Measurements from ENCODE around the gene RBKS. TPM values are rescaled to one million over a fixed set of nuclear protein-coding genes. Genes with fewer than 3 reads are reported as not detected.

Gene RBKS
- polyA plus RNA-seq, 1 donor (not counting 4 experiments of a cell fraction or from before 2014, with no cell fraction given) = 1.9 TPM

DNA sequence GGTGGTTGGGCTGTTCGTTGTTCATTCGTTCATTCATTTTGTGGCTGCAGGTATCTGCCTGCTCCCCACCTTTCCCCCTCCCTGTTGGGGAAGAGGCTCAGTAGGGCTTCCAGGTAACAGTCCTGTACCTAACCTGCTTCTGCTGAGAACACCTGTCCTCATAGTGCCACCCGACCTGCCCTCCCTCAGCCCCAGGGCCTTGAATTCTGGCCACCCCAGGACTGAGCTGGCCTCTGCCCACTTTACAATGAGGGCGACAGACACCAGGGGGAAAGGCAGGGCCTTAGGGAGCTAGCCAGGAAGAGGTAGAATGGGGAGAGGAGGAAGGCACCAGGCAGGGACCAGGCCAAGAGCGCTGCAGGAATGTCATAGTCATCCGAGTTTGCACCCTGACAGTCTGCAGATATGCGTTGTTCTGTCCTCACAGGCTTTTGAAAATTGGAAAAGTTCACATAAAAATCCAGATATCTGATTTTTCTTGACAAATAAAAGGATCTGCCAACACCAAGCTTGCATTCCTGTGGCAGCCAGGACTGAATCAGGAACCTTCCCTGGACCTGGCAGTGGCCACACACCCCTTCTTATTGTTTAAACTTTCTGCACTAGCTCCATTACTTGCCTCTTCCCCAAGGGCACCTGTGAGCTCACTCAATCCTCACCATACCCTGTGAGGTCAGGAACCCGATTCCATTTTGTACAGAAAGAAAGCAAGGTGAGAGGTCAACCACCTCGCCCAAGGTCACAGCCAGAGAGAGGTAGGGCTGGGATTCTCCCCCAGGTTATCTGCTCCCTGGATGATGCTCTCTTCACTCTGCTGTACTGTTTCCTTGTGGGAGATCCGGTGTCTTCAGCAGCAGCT, 153.9 kb downstream of the RBKS start:
- H3K27me3 ChIP-seq (ENCODE audit: control insufficient read depth, extremely low read depth, insufficient read depth, low read length) = no peaks in the 10 kb centered on the region
- peak overlapping the region; percentile 91 for H2AFZ ChIP-seq (ENCODE audit: control insufficient read depth, low read length)
- H3K4me2 ChIP-seq (ENCODE audit: control insufficient read depth, extremely low read depth, insufficient read depth, low read depth, low read length) = peak overlapping the region; percentile 92
- dilution Hi-C loops (cut with MboI; ENCODE audit: extremely low pct_ligation_motif_present, low sequenced_read_pairs) = no loop called here
- peak overlapping the region; percentile 62 for H3K27ac ChIP-seq (ENCODE audit: control insufficient read depth, insufficient read depth, low read length)
- DNase-seq (ENCODE audit: low read depth, low spot score) (no peak), FAIRE-seq (no peak)
- H3K9ac ChIP-seq (ENCODE audit: control insufficient read depth, extremely low read depth, insufficient read depth, low read length) = peak overlapping the region; percentile 71
- H3K36me3 ChIP-seq (ENCODE audit: control insufficient read depth in 2 of 2, extremely low read depth in 1 of 2, insufficient read depth in 2 of 2, low read length in 2 of 2) = no peaks in the 10 kb centered on the region
- H3K4me1 ChIP-seq (ENCODE audit: control insufficient read depth, extremely low read depth, insufficient read depth, low read length) = peaks cover 34% of the 10 kb centered on the region
- H3K9me3 ChIP-seq (ENCODE audit: control insufficient read depth, low read depth, low read length) = no peaks in the 10 kb centered on the region
- peak overlapping the region in 2 of 3 experiments; percentile 17 to 63 for H3K4me3 ChIP-seq (ENCODE audit: control insufficient read depth in 2 of 3, extremely low read depth in 1 of 3, insufficient read depth in 2 of 3, low read depth in 1 of 3, low read length in 3 of 3)
- H3K9me1 ChIP-seq (ENCODE audit: control insufficient read depth, extremely low read depth, insufficient read depth, low read length) = no peaks in the 10 kb centered on the region
- no peak for TF ChIP-seq EZH2 (IDR thresholded peaks at IDR 0.05; ENCODE audit: low read length)
- TF ChIP-seq, protein P1, sequence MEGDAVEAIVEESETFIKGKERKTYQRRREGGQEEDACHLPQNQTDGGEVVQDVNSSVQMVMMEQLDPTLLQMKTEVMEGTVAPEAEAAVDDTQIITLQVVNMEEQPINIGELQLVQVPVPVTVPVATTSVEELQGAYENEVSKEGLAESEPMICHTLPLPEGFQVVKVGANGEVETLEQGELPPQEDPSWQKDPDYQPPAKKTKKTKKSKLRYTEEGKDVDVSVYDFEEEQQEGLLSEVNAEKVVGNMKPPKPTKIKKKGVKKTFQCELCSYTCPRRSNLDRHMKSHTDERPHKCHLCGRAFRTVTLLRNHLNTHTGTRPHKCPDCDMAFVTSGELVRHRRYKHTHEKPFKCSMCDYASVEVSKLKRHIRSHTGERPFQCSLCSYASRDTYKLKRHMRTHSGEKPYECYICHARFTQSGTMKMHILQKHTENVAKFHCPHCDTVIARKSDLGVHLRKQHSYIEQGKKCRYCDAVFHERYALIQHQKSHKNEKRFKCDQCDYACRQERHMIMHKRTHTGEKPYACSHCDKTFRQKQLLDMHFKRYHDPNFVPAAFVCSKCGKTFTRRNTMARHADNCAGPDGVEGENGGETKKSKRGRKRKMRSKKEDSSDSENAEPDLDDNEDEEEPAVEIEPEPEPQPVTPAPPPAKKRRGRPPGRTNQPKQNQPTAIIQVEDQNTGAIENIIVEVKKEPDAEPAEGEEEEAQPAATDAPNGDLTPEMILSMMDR (optimal IDR thresholded peaks at IDR 0.05 in 1 of 3, IDR thresholded peaks at IDR 0.05 in 1 of 3, conservative IDR thresholded peaks at IDR 0.05 in 1 of 3; ENCODE audit: extremely low read depth in 1 of 3, insufficient read depth in 2 of 3, low read length in 3 of 3) = no peak
- H4K20me1 ChIP-seq (ENCODE audit: control insufficient read depth, extremely low read depth, insufficient read depth, low read length) = no peaks in the 10 kb centered on the region
- H3K79me2 ChIP-seq (ENCODE audit: control insufficient read depth, insufficient read depth, low read length) = no peaks in the 10 kb centered on the region

DNA sequence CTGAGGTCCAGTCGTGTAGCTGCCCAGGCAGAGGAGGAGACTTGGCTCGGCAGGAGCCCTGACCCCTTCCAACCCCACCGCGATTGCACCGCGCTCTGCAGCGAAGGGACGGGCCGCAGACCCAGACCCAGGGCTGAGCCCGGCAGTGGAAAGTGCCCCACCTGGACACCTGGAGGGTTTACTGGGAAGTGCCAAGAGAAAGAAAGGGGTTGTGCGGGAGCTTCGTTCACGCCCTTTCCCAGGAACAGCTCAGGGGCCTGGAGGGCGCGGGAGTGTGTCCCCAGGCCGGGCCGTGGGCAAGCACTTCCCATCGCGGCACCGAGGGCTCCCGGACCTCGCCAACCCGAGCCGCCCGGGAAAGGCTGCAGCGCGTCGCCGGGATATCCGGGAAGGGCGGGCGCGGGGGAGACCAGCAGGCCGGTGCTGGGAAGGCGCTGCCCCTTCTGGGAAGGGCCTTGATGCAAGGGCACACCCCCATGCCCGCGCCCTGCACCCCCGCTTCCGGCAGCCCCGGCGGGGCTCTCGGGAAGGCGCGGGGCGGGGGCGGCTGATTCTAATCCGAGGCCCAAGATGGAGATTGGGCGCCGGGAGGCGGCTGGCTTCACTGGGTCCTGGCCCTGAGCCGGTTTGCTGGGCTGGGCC, 154.8 kb downstream of the RBKS start:
- H3K4me2 ChIP-seq (ENCODE audit: control insufficient read depth, extremely low read depth, insufficient read depth, low read depth, low read length) = peak overlapping the region; percentile 92
- no peaks in the 10 kb centered on the region for H3K27me3 ChIP-seq (ENCODE audit: control insufficient read depth, extremely low read depth, insufficient read depth, low read length)
- FAIRE-seq (no peak), DNase-seq (ENCODE audit: low read depth, low spot score) (no peak)
- no peaks in the 10 kb centered on the region for H3K79me2 ChIP-seq (ENCODE audit: control insufficient read depth, insufficient read depth, low read length)
- no peaks in the 10 kb centered on the region for H3K36me3 ChIP-seq (ENCODE audit: control insufficient read depth in 2 of 2, extremely low read depth in 1 of 2, insufficient read depth in 2 of 2, low read length in 2 of 2)
- no peaks in the 10 kb centered on the region for H4K20me1 ChIP-seq (ENCODE audit: control insufficient read depth, extremely low read depth, insufficient read depth, low read length)
- H3K4me1 ChIP-seq (ENCODE audit: control insufficient read depth, extremely low read depth, insufficient read depth, low read length) = peaks cover 43% of the 10 kb centered on the region
- dilution Hi-C loops (cut with MboI; ENCODE audit: extremely low pct_ligation_motif_present, low sequenced_read_pairs) = no loop called here
- peak overlapping the region; percentile 62 for H3K27ac ChIP-seq (ENCODE audit: control insufficient read depth, insufficient read depth, low read length)
- peak overlapping the region; percentile 91 for H2AFZ ChIP-seq (ENCODE audit: control insufficient read depth, low read length)
- peak overlapping the region; percentile 71 for H3K9ac ChIP-seq (ENCODE audit: control insufficient read depth, extremely low read depth, insufficient read depth, low read length)
- TF ChIP-seq, protein P1 (optimal IDR thresholded peaks at IDR 0.05 in 1 of 3, IDR thresholded peaks at IDR 0.05 in 1 of 3, conservative IDR thresholded peaks at IDR 0.05 in 1 of 3; ENCODE audit: extremely low read depth in 1 of 3, insufficient read depth in 2 of 3, low read length in 3 of 3) = peak in 1 of 3 experiments; percentile 24
- no peak for TF ChIP-seq EZH2 (IDR thresholded peaks at IDR 0.05; ENCODE audit: low read length)
- H3K9me1 ChIP-seq (ENCODE audit: control insufficient read depth, extremely low read depth, insufficient read depth, low read length) = no peaks in the 10 kb centered on the region
- H3K9me3 ChIP-seq (ENCODE audit: control insufficient read depth, low read depth, low read length) = no peaks in the 10 kb centered on the region
- H3K4me3 ChIP-seq (ENCODE audit: control insufficient read depth in 2 of 3, extremely low read depth in 1 of 3, insufficient read depth in 2 of 3, low read depth in 1 of 3, low read length in 3 of 3) = peak overlapping the region; percentile 24 to 63 (median 54)

All from keratinocyte (primary cell).